Heart left ventricle (tissue), 16 donors: ENCODE measurements around the gene LAPTM5. TPM values are rescaled to one million over a fixed set of nuclear protein-coding genes. Genes with fewer than 3 reads are reported as not detected.

Experiments
- ATAC-seq, 4 donors: fragments of 200-7000 bp; cut with Tn5 transposase; one replicate each; pipeline ENCODE4 v1.9.1; 2020 to 2022; ENCODE audit warnings: moderate library complexity in 4 of 4, mild to moderate bottlenecking in 3 of 4, moderate number of reproducible peaks in 1 of 4
- DNase-seq, 5 donors: peaks; one replicate each; pipeline ENCODE4 v3.0.0-alpha.2; 2020
- H3K27ac ChIP-seq, 12 donors: fragments of 200-600 bp; sonication (generic) in 4 of 12; one replicate each; pipeline versions ENCODE4 v1.5.0 to v1.8.0; 2016 to 2022; ENCODE audit warnings: mild to moderate bottlenecking in 2 of 12
- H3K27me3 ChIP-seq, 9 donors: fragments of 200-600 bp; sonication (generic) in 2 of 9; one replicate each; pipeline versions ENCODE4 v1.5.1 to v1.8.0; 2016 to 2022; ENCODE audit warnings: mild to moderate bottlenecking in 3 of 9
- H3K36me3 ChIP-seq, 9 donors: fragments of 200-600 bp; sonication (generic) in 2 of 9; one replicate each; pipeline versions ENCODE4 v1.5.0 to v1.8.0; 2018 to 2022; ENCODE audit warnings: mild to moderate bottlenecking in 2 of 9
- H3K4me1 ChIP-seq, 12 donors: fragments of 200-600 bp; sonication (generic) in 4 of 12; one replicate each; pipeline versions ENCODE4 v1.5.0 to v1.8.0; 2016 to 2022; ENCODE audit warnings: mild to moderate bottlenecking in 3 of 12
- H3K4me3 ChIP-seq, 12 donors: fragments of 200-600 bp; sonication (generic) in 4 of 12; one replicate each; pipeline versions ENCODE4 v1.5.0 to v1.8.0; 2017 to 2022; ENCODE audit warnings: mild to moderate bottlenecking in 9 of 12, moderate library complexity in 4 of 12
- H3K9me3 ChIP-seq, 12 donors: fragments of 200-600 bp; sonication (generic) in 4 of 12; one replicate each; pipeline versions ENCODE4 v1.5.0 to v1.8.0; 2016 to 2022; ENCODE audit warnings: mild to moderate bottlenecking in 1 of 12
- CTCF ChIP-seq, 12 donors: fragments of 200-600 bp; sonication (generic) in 4 of 12; IDR thresholded peaks; one replicate each; pipeline versions ENCODE4 v1.5.0 to v1.8.0; 2018 to 2022; ENCODE audit warnings: antibody characterized with exemption in 12 of 12, mild to moderate bottlenecking in 5 of 12
- POLR2A ChIP-seq, 2 donors: fragments of 450-650 bp; IDR thresholded peaks; one replicate each; pipeline ENCODE4 v1.6.1; 2017; ENCODE audit warnings: antibody characterized with exemption in 2 of 2, mild to moderate bottlenecking in 2 of 2, moderate library complexity in 2 of 2
- WGBS, 4 donors: extraction: QIAGEN DNeasy Blood & Tissue Kit in 2 of 4; methylation state at CpG; one replicate each; pipeline versions ENCODE4 v1.1.5 to v1.1.7; 2013 to 2018; 5-methylcytosine and 5-hydroxymethylcytosine counted together
- intact Hi-C, 10 donors: fragments of 100-400 bp; cut with DNase I; formaldehyde crosslinking; loops; one replicate each; pipeline versions ENCODE4 v1.11.1 to v1.14.2; 2022
- polyA plus RNA-seq, 2 donors: library from polyadenylated mRNA; stranded (reverse); fragments of 200-250 nt; gene quantifications; one replicate each; pipeline ENCODE4 v1.2.3, GENCODE V29; 2013
- total RNA-seq, 9 donors: library from RNA; depleted of rRNA in 2 of 9; stranded (reverse); fragments of >200 nt in 2 of 9; fragmentation: NEBNext Ultra II Directional in 3 of 9; extraction: Animal tissue kit (Norgen Biotek cat#: 25700) in 3 of 9; gene quantifications; one replicate each; pipeline versions ENCODE4 v1.1.0 to v1.2.4, GENCODE V29; 2016 to 2023
- donor health status: ischemic (EF 13 %, LVEDD 7.1; RV severe dilation, severe dysfunction).
- donor health status: healthy with polysubstance abuse.
- donor health status: DM: no; HTN: yes; CAD: no.
- donor health status: DM: no; HTN: no; CAD: no.
- donor health status: ischemic (EF 25% LVEDD 6.9; RV normal size, moderate dysfunction).
- donor health status: ischemic (EF 25% LVEDD 5.7; RV mildly dilated, moderate dysfunction).
- donor health status: healthy.
- donor health status: DM: yes; HTN: yes; CAD: no.
- donor health status: ischemic (EF 35%, LVEDD 5.7; RV mildly dilated, moderate dysfunction).
- donor health status: nonischemic (EF 11% LVEDD 7.7; RV severe dilation, severe dysfunction).
- donor health status: DM: yes; HTN: yes; CAD: no.
- donor health status: PGD.
- donor health status: ischemic (EF 29% LVEDD 5.4; RV normal size, mild dysfunction).
- donor health status: nonischemic (EF 23%, LVEDD 6.1; RV moderate dilation, normal function).

The LAPTM5 gene
- total and polyA plus RNA-seq, 11 donors: 6.9 to 260 (median 14.3) TPM

- Histone ChIP-seq H3K27me3 (peaks cover 0 to 8% (median 0%) of the 10 kb centered on the region in 9 donors), H3K4me3 (no peak overlapping the region), H3K27ac (peak overlapping the region in 1 of 12 donors; percentile 73)
These were observed 59.8 kb downstream of the LAPTM5 start for GRCh38 chr1:30697571-30698376.

GRCh38 chr1:30696831-30697230 is 60.7 kb downstream of the LAPTM5 start:
- Histone ChIP-seq H3K27me3 (peaks cover 0 to 15% (median 0%) of the 10 kb centered on the region in 9 donors), H3K27ac (peak overlapping the region in 1 of 12 donors; percentile 73), H3K4me1 (peaks cover 0 to 16% (median 0%) of the 10 kb centered on the region in 12 donors), H3K9me3 (no peaks in the 10 kb centered on the region), H3K4me3 (no peak overlapping the region), H3K36me3 (no peaks in the 10 kb centered on the region)
- TF ChIP-seq POLR2A (IDR thresholded peaks at IDR 0.05): no peak
- TF ChIP-seq CTCF (IDR thresholded peaks at IDR 0.05): no peak
- peak in 2 of 5 donors; percentile 7 to 11 for DNase-seq
- ATAC-seq: no peak
- intact Hi-C loops: no loop called here
- WGBS, 4 donors: 86 to 97% (median 89%) methylated on average over 6 of the region's 6 CpGs

More at GRCh38 chr1:30697571-30698376, 59.8 kb downstream of the LAPTM5 start:
- TF ChIP-seq POLR2A (IDR thresholded peaks at IDR 0.05): no peak
- no peak for TF ChIP-seq CTCF (IDR thresholded peaks at IDR 0.05)
- ATAC-seq: peak in 2 of 4 donors; percentile 35 to 37
- no peaks in the 10 kb centered on the region for H3K9me3 ChIP-seq
- intact Hi-C loops: no loop called here
- 43 to 58% (median 51%) methylated on average over 3 to 9 of the region's 9 CpGs for WGBS, 4 donors
- no peaks in the 10 kb centered on the region for H3K36me3 ChIP-seq
- peaks cover 0 to 16% (median 0%) of the 10 kb centered on the region in 12 donors for H3K4me1 ChIP-seq
- peak in 2 of 5 donors; percentile 27 to 44 for DNase-seq

GRCh38 chr1:30695439-30695841 is 62.1 kb downstream of the LAPTM5 start:
- Histone ChIP-seq H3K9me3 (no peaks in the 10 kb centered on the region), H3K4me3 (no peak overlapping the region), H3K27ac (peak overlapping the region in 1 of 12 donors; percentile 73), H3K36me3 (no peaks in the 10 kb centered on the region), H3K27me3 (peaks cover 0 to 19% (median 0%) of the 10 kb centered on the region in 9 donors), H3K4me1 (peaks cover 0 to 16% (median 0%) of the 10 kb centered on the region in 12 donors)
- intact Hi-C loops: no loop called here
- TF ChIP-seq POLR2A (IDR thresholded peaks at IDR 0.05): no peak
- TF ChIP-seq CTCF (IDR thresholded peaks at IDR 0.05): no peak
- DNase-seq (peak in 2 of 5 donors; percentile 3 to 6), ATAC-seq (peak in 2 of 4 donors; percentile 12 to 40)
- WGBS, 4 donors: 54 to 69% (median 58%) methylated on average over 6 of the region's 6 CpGs
